OCI-M1 (cell line): ENCODE measurements around the gene ATG7.
A peak's percentile ranks its signal among the peaks of the same experiment; 100 is the strongest.
"Not testable (repeated sequence)": the region's sequence is repeated elsewhere in the genome, so short reads cannot be mapped to it uniquely, and the experiment has no call there.

ENCODE experiments used
- DNase-seq: peaks from one replicate; lab custom pipeline; 2025; lab: John Stamatoyannopoulos, UW

The ATG7 gene

DNA sequence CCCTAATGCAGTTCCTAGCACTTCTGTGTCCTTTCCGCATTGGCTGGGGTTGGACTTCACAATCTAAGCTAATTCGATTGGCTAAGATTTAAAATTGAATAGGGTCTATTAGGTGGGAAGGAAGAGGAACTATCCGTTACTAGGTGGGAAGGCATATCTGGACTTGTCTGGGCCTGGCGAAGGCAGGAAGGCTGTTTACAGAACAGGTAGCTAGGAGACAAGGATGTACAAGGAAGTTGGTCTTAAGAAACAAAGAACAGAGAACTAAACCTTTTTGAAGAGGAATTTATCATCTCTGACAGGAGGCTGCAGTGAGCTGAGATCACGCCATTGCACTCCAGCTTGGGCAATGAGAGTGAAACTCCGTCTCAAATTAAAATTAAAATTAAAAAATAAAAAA, 17.3 kb upstream of the ATG7 start:
- DNase-seq: no peak

DNA sequence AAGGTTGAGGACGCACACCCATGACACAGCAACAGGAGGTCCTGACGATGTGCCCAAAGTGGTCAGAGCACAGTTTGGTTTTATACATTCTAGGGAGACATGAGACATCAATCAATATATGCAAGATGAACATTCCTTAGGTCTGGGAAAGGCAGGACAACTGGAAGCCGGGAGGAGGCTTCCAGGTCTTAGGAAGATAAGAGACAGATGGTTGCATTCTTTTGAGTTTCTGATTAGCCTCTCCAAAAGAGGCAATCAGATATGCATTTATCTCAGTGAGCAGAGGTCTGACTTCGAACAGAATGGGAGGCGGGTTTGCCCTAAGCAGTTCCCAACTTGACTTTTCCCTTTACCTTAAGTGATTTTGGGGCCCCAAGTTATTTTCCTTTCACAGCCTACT, 16.7 kb upstream of the ATG7 start:
- not testable (repeated sequence) for DNase-seq

DNA sequence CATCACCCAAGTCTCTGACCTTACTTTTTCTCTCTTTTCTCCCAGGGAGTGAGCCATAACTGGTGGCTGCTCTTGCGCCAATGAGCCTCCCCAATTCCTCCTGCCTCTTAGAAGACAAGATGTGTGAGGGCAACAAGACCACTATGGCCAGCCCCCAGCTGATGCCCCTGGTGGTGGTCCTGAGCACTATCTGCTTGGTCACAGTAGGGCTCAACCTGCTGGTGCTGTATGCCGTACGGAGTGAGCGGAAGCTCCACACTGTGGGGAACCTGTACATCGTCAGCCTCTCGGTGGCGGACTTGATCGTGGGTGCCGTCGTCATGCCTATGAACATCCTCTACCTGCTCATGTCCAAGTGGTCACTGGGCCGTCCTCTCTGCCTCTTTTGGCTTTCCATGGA, 13.2 kb upstream of the ATG7 start:
- no peak for DNase-seq

DNA sequence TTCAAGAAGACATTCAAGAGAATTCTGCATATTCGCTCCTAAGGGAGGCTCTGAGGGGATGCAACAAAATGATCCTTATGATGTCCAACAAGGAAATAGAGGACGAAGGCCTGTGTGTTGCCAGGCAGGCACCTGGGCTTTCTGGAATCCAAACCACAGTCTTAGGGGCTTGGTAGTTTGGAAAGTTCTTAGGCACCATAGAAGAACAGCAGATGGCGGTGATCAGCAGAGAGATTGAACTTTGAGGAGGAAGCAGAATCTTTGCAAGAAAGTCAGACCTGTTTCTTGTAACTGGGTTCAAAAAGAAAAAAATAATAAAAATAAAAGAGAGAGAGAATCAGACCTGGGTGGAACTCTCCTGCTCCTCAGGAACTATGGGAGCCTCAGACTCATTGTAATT, 11.7 kb upstream of the ATG7 start:
- peak; percentile 18 for DNase-seq

DNA sequence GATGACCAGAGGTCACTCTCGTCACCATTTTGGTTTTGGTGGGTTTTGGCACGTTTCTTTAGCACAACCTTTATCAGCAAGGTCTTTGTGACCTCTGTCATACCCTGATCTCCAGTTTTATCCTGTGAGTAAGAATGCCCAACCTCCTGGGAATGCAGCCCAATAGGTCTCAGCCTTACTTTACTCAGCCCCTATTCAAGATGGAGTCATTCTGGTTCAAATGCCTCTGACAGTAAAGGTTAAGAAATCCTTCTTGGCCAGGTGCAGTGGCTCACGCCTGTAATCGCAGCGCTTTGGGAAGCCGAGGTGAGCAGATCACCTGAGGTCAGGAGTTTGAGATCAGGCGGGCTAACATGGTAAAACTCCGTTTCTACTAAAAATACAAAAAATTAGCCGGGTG, 3.2 kb upstream of the ATG7 start:
- DNase-seq: no peak

DNA sequence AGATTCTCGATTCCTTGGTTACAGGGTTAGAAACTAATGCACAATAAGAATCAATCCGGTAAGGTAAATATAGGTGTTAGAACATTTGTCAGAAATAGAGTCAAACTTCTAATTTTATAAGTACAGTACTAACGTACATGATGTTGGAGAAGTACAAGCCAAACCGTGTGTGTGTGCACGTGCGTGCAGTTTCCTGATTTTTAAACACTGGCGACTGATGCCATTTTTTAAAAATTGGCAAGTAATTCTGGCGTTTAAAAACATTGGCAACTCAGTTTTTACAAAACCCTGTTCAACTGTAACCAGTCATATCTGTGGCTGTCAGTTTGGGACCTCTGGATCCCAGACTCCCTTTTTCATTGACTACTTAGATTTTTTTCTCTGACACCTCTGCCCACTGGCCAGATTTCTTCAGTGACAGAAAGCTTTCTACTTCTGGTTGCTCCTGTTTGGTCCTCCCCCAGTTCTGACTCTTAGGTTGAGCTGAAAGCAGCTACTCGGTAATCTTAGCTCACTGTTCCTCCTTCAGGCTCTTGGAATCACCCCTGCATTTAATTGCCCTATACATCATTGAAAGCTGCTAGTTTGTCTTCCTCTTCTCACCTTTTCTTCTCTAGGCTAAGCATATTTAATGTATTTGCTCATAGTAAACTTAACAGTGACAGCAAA, 843 bp downstream of the ATG7 start:
- DNase-seq: peak; percentile 41

DNA sequence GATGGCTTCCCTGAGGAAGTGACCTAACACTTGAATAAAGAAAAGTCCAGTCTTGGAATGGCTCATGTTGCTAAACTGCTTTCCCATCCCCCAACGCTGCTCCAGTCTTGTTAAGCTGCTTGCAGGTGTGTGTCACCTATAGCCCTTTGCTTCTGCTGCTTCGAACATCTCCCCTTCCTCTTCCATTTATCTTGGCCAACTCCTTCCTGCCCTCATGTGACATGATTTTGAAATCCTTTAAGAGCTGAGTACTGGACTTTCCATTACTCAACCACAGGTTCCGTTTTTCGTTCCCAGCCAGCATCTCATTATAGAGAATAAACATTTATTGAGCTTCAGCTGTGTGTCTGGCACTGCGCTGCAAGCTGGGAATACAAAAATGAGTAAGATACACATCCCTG, 1.7 kb downstream of the ATG7 start:
- DNase-seq: peak; percentile 48

DNA sequence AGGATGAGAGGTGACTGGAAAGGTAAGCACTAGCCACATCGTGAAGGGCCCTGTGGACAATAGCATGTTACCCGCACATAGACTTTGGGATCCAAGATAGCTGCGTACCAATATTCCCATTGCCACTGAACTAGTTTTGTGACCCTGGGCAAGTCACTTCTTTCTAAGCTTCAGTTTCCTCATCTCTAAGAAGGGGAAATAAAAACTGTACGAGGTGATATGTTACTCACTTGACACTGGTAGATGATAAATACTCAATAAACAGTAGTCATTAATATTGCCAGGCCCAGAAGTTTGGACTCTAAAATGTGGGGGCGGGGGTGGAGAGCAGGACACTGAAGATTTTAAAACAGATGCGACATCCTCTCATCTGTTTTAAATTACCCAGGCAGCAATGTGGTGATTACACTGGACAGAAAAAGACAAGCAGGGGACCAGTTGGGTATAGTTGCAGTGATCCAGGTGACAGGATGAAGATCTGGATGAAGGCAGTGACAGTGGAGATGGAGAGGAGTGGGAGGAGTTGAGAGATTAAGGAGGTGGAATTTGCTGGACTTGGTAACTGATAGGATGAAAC, 2.5 kb downstream of the ATG7 start:
- no peak for DNase-seq

DNA sequence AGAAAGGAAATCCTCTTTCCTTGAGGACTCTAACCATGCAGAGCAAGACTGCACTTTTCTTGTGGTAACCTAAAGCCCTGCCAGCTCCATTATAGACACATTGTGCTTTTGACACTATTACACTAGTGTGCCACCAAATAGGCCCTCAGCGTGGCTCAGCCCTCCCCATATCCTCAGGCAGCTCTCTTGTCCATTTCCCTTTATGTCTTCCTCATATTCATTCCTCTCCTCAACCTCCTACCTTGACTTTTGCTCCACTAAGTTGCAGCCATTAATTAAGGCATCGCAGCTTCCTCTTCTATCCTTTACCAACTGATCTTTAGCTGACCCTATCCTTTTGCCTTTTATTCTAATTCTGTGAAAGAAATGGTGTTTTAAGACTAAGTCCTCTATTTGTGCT, 3.7 kb downstream of the ATG7 start:
- no peak for DNase-seq

DNA sequence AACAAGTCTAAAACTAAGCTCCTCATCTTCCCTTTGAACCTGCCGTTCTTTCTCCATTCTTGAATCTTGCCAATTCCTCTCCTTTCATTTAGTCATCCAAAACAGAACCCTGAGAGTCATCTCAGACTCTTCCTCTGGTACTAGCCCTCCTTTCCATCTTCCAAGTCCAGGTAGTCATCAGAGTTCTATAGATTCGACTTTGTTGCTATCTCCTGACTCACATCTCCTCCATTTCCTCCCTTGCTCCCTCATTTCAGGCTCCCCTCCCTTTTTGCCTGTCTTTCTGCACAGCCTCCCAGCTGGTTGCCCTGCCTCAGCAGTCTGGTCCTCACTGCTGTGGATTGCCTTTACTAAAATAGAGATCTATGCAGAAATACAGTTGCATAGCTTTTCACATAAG, 4.7 kb downstream of the ATG7 start:
- DNase-seq: no peak

DNA sequence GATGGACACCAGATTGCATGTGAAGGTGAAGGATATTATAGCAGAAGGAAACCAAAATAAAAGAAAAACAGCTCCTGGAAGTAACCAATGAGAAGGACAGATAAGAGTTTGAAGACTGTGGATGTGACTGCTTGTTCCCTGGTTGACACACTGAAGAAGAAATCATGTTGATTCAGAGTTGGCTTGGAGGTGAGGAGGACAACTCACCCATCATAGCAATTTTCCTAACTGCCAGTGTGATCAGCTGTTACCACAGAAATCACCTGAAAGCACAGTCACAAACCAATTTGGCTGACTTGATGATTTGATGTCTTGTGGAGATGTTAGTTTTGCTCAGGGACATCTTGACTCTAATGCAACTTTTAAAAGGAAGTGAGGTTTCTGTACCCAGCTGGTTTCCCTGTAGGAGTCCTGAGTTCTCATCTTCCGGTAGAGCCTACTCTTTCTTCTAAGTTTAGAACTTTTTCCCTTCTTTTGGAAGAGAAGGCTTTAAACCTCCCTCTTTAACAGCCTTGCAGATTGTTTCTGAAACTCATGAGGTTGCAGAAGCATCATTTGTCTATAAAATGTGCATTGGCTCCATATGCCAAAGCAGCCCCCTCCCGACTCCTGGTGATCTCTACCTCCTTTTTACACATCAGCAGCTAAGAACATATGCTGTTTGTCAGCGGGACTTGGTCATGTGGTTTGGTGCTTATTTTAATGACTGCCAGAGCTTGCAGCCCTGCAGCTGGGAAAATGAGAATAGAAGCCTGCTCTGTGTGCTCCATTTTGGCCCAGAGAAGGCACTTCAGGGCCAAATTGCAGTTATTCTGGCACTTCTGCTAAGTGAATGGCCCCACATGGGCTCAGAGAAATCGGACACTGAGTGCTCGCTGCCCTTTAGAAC, 10.3 kb downstream of the ATG7 start:
- DNase-seq: no peak

DNA sequence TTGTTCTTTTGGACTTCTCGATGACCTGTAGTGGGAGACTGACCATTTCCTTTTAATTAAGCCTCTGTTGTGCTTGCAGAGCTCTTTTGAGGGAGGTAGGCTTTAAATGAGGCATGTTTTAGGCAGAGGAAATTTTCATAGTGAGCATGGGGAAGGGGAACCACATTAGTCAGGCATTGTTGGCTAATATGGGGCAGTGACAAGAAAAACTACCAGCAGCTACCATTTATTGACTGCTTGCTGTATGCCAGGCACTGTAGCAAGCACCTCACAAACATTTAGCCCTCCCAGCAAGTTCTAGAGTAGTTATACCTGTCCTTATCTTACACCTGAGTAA, 10.9 kb downstream of the ATG7 start:
- no peak for DNase-seq

DNA sequence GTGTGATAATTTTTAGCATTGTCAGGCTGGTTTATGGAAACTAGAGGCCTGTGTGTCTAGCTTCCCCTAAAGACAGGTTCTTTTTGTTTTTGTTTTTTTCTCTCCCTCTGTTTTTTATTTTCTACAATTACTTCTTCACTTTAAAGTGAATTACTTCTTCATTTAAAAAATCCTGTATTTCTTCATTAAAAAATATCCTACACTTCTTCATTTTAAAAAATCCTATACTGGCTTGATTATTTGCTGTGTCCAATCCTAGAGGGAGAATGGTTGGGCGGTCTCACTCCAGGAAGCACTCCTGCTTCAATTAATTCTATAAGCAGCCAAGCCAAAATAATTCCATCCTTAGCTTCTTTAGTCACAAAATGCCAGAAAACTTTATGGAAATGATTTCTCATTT, 11.8 kb downstream of the ATG7 start:
- DNase-seq: no peak

DNA sequence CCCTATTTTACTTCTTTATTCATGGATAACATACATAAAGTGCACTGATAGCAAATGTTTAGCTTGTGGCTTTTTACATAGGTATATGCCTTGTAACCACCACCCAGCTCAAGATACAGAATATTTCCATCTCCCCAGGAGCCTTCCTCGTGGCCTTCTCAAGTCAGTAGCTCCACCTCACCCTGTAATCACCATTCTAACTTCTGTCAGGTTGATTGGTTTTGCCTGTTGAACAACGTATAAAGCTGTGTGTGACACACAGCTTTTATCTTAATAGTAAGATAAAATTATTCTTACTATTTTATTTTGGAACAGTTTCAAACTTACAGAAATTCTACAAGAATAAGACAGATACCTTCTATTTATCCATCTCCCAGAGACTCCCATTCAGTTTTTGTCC, 13.3 kb downstream of the ATG7 start:
- no peak for DNase-seq

DNA sequence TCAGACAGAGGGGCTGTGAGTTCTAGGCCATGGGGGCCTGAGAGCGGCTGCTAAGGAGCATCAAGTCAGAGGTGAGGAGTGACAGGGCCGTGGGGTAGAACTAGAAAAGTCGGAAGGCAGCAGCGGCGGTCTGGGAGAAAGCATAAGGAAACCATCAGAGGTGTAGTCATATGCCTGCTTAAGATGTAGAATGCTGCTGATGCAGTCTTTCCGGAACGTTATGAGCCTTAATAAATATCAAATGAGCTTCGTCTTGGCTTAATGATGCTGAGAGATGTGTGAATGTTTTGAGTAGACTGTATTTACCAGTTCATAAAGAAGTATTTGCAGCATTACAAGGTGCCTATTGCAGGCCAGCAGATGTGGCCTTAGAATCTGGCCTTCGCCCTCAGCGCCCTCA, 15.2 kb downstream of the ATG7 start:
- DNase-seq: no peak

DNA sequence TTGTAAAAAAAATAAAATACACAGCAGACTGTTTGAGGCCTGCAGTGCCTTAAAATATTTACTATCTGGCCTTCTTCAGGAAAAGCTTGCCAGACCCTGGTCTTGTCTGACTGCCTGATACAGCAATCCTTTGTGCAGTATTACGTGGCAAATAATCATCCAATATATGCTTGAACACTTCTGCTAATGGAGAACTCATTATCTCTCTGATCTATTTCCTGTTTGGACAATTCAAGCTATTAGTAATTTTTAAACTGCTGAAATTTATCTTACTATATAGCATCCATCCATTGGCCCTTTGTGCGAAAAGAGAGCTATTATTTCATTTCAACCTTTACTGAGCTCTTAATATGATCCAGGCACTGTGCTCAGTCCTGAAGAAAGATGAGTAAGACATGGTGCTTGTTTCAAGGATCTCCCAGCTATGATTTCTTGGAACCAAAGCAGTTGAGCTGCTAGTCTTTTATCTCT, 15.9 kb downstream of the ATG7 start:
- peak; percentile 77 for DNase-seq

DNA sequence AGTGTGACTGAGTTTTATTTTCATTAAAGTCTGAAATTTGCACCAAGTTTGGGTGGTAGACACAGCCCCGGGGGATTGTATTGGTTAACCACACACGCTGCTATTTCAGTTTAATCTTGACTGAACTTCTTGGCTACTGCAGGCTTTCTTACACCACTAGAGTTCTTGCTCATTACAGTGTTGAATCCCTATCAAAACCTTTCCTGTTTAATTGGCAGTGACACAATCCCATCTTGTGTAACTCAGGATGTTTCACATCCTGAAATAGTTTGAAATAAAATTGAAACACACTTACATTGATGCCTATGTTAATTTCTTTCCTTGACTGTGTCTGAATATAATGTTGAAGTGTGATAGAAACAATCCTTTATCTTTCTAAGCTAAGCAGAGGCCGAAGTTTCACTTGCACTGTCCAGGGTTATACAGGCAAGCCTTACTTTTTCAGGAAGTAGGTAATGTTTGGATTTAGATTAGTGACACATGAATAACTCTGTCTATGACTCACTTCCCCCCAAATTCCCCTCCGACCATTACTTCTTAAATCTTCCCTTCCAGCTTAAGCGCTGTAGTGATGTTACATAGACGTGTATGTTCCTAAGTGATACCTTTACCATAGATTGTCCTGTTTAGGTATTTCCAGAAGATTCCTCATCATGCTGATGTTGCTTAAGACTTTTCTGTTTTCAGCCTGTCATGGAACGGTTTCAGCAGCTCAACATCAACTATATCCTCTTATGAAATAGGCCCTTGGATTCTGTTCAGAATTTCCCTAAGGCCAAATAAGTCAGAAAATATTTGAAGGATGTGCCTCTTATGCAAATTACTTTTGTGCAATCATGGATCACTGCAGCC, 16.8 kb downstream of the ATG7 start:
- DNase-seq: peak; percentile 93

DNA sequence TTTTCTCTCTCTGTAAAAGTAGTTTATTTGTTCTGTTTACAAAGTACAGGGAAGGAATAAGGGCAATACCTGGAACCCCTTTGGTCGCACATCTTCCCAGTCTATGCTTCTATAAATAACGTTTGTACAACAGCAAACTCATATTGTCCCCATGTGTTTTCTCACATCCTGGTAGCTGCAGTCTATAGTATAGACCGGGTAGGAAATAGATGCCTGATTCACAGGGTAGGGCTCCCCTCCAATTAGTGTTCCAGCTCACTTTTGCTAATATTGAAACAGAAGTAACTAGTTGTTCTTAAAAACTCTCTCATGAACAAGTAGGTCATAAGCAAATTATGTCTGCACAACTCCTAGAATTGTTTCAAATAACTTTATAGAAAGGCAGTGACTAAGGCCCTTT, 17.7 kb downstream of the ATG7 start:
- DNase-seq: no peak

DNA sequence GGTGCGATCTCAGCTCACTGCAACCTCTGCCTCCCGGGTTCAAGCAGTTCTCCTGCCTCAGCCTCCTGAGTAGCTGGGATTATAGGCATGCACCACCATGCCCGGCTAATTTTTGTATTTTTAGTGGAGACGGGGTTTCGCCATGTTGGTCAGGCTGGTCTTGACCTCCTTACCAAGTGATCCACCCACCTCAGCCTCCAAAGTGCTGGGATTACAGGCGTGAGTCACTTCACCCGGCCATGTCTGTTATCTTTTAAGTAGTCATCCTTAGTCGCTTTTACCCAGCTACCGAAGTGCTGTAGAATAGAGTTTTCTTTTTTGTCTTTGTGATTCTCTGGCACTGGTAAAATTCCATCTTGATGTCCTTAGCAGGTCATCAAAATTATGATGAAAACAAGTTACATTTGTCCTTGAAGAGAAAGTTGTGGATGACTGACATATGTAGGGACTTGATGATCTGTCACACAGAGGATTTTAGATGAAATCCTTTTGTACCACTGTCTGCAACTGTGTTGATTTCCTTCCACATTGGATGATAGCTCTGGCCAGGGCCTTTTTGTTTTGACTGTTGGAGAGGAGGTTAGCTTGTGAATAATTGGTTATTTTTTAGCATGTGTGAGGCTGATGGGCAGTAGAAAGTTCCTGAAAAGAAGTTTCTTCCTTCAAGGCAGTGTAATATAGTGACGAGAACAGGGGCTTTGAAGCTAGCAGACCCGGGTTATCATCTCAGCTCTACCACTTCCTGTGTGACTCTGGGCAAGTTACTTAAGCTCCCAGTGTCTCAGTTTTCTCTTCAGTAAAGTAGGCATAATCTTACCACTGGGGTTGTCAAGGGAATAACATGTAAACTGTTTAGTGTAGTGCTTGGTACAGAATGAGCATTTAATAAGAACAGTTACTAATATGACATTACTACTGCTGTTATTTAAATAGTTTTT, 18.8 kb downstream of the ATG7 start:
- peak; percentile 56 for DNase-seq

DNA sequence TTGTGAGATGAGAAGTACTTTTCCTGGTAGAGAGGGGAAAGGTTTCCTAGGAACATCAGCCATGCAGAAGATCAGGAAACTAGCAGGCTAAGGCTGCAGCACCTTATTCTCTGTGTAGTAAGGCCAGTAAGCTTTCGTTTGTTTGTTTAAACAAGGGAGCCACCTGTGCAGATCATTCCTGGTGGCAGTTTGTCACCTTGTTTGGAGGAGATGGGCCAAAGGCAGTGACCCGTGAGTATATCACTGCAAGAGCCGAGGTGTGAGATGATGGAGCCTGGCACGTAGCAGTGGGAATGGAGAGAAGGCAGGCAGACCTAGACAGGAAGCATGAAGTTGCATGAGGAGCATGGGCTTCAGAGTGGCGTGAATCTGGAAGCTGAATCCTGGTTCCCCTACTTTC, 19.6 kb downstream of the ATG7 start:
- DNase-seq: no peak

DNA sequence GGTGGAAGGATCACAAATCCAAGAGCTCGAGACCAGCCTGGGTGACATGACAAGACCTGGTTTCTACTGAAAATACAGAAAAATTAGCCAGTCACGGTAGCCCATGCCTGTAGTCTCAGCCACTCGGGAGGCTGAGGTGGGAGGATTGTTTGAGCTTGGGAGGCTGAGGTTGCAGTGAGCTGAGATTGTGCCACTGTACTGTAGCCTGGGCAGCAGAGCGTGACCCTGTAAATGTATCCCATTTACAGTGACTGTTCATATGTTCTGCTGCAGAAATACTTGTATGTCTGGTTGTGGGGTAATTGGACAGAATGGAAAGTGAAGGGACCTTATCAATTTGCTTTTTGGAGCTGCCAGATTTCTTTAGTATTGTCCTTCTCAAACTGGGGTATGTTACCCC, 24.9 kb downstream of the ATG7 start:
- no peak for DNase-seq
